Central memory CD4-positive, alpha-beta T cell (primary cell): ENCODE results near the gene MED15.

ENCODE experiments used
- DNase-seq: peaks from one replicate; pipeline ENCODE4 v3.0.0; 2022

Gene MED15

GRCh38 chr22:20510811-20511577 lies 3.6 kb downstream of the MED15 start:
- DNase-seq, result no peak

DNA sequence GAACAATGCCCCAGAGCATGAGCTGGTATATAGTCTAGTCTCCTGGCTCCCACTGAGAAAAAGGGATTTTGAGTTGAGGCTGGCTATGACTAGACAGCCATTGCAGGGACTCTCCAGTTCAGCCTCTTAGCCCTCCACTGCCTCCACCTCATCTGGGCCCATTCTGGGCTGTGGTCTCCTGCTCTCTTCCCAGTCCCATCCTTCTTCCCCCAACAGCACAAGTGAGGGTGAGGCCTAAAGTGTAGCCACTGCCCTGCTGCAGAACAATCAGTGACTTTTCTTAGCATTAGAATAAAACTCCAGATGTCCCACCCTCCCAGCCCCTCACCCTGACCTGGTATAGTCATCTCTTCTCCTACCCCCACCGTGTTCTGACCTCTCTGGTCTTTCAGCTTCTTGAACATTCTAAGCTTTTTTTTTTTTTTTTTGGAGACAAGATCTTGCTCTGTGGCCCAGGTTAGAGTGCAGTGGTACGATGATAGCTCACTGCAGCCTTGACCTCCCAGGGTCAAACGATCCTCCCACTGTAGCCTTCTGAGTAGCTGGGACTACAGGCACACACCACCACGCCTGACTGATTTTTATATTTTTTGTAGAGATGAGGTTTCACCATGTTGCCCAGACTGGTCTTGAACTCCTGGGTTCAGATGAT lies 4.3 kb downstream of the MED15 start:
- DNase-seq, result no peak

GRCh38 chr22:20514658-20515406 lies 7.4 kb downstream of the MED15 start:
- no peak for DNase-seq

GRCh38 chr22:20516399-20516798 lies 9.0 kb downstream of the MED15 start:
- no peak for DNase-seq

DNA sequence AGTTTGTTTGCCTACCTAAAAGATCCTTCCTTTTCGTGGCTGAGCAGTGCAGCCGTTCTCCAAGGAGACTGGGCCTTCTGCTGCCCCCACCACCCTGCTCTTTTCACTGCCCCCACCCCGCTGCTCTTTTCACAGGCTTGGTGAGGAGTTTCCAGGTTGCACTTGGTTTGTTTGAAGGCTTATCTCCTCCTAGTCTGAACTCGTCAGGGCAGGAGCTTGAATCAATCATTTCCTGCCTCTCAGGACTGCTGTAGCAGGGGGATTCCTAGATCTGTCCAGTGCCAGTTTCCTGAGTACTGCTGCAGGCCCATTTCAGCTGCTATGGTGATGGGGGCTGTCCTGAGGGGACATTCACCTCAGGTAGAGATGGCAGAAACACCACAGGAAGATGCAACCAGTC lies 10.0 kb downstream of the MED15 start:
- DNase-seq, result no peak

GRCh38 chr22:20517841-20518592 lies 10.6 kb downstream of the MED15 start:
- DNase-seq, result no peak

GRCh38 chr22:20519558-20519957 lies 12.1 kb downstream of the MED15 start:
- no peak for DNase-seq

DNA sequence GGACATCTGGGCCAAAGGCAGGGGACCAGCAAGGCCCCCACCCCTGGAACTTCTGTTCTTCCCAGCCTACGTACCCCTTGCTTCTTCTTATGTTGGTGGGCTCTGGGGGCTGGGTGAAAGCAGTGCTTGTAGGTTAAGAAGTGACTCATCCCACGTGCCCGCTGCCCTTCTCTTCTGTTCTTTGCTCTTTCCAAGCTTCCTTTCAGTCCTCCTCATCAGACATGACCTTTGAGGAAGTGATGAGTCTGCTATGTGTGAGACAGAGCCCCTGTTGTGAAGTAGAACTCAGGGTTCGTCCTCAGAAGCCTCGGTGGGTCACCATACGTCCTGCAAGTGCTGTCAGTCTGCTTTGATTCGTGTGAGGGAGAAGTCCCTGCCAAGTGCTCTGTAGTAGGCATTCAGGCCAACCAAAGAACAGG lies 12.7 kb downstream of the MED15 start:
- no peak for DNase-seq

GRCh38 chr22:20522134-20523004 lies 15.0 kb downstream of the MED15 start:
- no peak for DNase-seq

DNA sequence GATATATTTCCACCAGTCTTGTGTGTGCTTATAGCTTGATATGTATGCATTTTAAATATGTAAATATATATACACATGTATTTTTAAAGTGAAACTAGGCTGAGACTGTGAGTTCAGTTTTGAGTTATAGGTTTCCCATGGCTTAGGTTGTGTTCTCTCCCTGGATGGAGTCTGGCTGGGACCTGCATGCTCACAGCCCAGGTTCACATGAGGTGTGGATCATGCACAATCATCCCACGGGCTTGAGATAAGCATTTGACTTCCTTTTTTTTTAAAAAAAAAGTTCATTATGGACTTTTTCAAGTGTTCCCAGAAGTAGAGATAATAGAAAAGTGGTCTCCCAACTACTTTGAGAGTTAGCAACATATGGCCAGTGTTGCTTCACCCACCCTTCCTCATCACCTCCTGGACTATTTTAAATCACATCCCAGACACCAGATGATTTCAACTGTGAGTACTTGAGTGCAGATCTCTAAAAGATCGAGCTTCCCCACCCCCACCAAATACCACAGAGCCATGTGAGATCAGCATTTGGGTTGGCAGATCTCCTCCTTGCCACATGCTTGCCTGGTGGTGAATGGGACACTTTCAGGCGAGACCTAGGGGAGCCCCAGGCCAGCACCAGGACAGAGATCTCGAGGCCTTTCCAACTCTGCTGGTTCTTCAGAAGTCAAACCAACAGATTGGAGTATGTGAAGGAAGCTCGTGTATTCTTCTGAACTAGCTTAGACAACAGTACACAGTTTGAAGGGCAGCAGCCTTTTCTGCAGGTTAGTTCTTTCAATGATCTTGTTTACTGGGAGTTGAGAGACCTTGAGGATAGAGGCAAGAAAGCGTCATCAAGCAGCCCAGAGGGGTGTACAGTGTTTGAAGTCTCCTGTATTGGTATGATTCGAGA lies 15.9 kb downstream of the MED15 start:
- DNase-seq, result no peak

DNA sequence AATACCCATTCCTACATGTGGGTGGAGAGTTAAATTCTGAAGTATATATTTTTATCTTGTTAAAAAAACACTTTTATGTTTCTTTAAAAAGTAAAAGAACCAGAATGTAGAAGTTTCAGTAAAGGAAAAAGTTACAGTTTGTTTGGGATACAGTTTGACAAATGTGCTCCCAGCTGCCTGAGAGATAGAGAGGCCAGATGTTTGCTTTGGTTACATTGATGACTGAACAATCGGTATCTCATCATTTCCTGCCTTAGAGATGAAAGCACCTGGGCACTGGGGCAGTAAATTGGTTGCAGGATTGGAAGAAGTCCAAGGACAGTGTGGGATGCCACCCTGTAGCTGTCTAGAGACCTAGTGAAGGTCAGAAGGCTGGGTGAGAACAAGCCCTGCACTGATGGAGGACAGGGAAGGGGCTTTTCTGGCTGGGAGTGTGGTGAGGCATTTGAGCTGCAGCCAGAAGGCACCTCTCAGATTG lies 16.6 kb downstream of the MED15 start:
- peak; percentile 33 for DNase-seq

DNA sequence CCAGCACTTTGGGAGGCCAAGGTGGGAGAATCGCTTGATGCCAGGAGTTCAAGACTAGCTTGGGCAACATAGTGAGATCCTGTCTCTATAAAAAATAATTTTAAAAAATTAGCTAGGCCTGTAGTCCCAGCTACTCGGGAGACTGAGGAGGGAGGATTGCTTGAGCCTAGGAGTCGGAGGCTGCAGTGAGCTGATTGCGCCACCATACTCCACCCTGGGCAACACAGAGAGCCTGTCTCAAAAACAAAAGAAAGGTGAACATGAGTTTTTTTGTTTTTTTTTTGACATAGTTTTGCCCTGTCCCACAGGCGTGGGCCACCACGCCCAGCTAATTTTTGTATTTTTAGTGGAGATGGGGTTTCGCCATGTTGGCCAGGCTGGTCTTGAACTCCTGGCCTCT lies 17.6 kb downstream of the MED15 start:
- DNase-seq, result no peak

DNA sequence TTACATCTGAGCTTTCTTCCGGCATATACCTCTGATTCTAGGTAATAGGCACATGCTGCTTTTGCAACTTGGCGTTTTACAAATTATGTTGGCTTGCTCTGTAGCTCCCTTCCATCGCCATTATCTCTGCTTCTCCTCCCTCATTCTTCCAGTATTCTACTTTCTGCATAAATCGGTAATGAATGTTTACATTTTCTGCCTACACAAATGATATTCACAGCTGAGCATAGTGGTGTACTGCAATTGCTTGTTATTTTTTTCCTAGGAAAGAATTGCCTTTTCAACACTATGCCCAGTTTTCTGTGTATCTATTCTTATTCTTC lies 18.9 kb downstream of the MED15 start:
- no peak for DNase-seq

DNA sequence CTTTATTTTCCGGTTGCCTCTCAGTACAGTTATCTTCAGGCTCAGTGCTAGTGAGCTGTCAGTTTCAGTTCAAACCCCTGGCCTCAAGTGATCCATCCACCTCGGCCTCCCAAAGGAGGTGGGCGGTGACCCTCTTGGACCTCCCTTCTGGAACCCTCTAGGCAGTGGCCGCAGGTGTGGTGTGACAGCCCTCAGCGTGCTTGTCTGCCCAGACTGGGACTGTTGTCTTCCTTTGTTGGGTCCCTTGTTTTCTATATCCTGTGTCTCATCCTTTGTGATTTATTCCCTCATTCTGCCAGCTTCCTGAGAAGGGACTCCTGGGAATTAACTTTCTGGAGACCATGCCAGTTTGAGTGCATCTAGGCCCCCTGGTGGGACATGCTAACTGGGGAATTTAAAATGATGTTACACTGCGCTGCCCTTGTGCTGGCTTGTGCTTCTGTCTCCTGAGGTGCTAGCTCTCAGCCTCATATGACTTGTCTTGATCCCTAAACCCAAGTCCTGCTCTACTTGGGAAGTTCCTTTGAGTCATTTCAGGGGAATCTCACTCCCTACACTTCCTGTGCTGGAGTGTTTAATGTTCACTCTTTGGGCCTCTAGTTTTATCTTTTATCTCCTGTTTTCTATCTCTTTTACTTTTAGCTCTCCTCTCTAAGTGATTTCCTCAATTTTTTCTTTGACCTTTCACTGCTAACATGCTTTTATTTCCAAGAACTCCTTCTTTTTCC lies 19.4 kb downstream of the MED15 start:
- no peak for DNase-seq

GRCh38 chr22:20528405-20528978 lies 21.1 kb downstream of the MED15 start:
- DNase-seq, result no peak

- DNase-seq, result no peak
Measured at GRCh38 chr22:20530368-20531153, 23.2 kb downstream of the MED15 start.

DNA sequence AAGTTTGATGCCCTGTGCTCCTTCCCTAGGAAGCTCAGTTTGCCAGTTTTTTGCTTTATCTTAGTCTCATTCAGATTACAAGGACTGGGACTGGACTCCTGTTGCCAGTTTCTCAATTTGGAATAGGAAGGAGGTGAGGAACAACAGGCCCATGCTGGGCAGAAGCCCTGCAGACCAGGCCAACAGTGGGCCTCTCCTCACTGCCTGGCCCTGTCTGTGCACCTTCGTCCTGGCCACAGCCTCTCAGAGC lies 23.7 kb downstream of the MED15 start:
- no peak for DNase-seq

DNA sequence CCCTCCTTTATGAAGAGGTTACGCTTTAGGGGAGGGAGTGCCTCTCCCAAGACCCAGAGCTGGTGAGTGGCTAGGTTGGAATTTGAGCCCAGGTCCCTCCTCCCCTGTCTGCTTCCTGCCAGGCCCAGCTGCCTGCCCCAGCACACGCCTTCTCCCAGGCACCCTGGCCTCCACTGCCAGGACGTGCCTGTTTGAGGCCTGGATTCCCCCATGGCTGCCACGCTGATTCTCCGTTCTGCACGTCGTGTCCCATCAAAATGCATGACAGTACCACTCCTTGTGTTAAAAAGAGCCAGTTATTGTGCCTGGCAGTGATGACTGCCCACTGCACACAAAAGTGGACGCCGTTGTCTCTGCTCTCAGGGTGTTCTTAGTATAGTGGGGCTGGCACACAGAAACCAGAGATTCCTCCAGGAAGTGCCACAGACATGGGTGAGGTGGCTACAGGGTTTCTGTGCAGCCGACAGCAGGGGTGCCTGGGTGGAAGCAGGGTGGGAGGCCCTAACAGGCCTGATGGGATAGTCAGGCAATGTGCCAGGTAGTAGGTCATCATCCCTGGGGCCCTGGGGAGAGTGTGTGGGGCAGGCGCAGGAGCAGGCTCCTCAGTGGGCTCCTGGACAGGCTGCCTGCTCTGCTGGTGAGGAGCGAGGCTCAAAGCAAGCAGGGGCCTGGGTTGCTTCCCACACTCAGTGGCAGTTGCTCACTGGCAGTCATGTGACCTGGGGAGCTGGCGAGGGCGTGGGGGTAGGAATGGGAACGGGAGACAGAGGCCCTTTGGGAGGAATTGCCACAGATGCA lies 24.2 kb downstream of the MED15 start:
- no peak for DNase-seq
